Stomach (tissue), 19 donors: Measurements from ENCODE around the gene IKBKG. TPM values are rescaled to one million over a fixed set of nuclear protein-coding genes. Genes with fewer than 3 reads are reported as not detected.
"Not testable (repeated sequence)": the region's sequence is repeated elsewhere in the genome, so short reads cannot be mapped to it uniquely, and the experiment has no call there.

Experiments
- DNase-seq, 2 donors: peaks; one replicate each; pipeline versions ENCODE4 v3.0.0 to v3.0.0-alpha.2; 2013 to 2019
- H3K27ac ChIP-seq, 5 donors: fragments of 200-600 bp in 4 of 5; sonication (generic) in 4 of 5; one replicate each; pipeline ENCODE4 v1.5.1; 2013 to 2019; ENCODE audit warnings: mild to moderate bottlenecking in 1 of 5, moderate library complexity in 1 of 5
- H3K27me3 ChIP-seq, 3 donors: fragments of 200-600 bp; sonication (generic); one replicate each; pipeline ENCODE4 v1.5.1; 2017 to 2019; ENCODE audit warnings: mixed run types in 1 of 3
- H3K36me3 ChIP-seq, 4 donors: fragments of 200-600 bp; sonication (generic); 1 replicate in 3 of 4; 2 replicates in 1 of 4; pipeline ENCODE4 v1.5.1; 2016 to 2019
- H3K4me1 ChIP-seq, 4 donors: fragments of 200-600 bp; sonication (generic); one replicate each; pipeline ENCODE4 v1.5.1; 2016 to 2019
- H3K4me3 ChIP-seq, 4 donors: fragments of 200-600 bp; sonication (generic) in 3 of 4; one replicate each; pipeline ENCODE4 v1.5.1; 2016 to 2019; ENCODE audit warnings: mild to moderate bottlenecking in 1 of 4
- H3K9me3 ChIP-seq, 4 donors: fragments of 200-600 bp; sonication (generic); one replicate each; pipeline ENCODE4 v1.5.1; 2016 to 2019
- CTCF ChIP-seq, 7 experiments: fragments of 450-650 bp in 4 of 7; fragments of 200-600 bp in 3 of 7; sonication (generic) in 3 of 7; IDR thresholded peaks; one replicate each; pipeline ENCODE4 v1.5.1; 2016 to 2019; ENCODE audit warnings: antibody characterized with exemption in 7 of 7, control low read depth in 2 of 7, mild to moderate bottlenecking in 1 of 7
- EP300 ChIP-seq: sonication (generic); formaldehyde crosslinking; IDR thresholded peaks from one replicate; pipeline ENCODE4 v1.6.1; 2017; ENCODE audit warnings: antibody characterized with exemption
- POLR2A ChIP-seq, 4 donors: fragments of 450-650 bp; IDR thresholded peaks; one replicate each; pipeline ENCODE4 v1.6.1; 2016; ENCODE audit warnings: antibody characterized with exemption in 4 of 4, control low read depth in 2 of 4, mild to moderate bottlenecking in 1 of 4, moderate library complexity in 1 of 4
- POLR2AphosphoS5 ChIP-seq, 3 donors: sonication (generic); formaldehyde crosslinking; IDR thresholded peaks; one replicate each; pipeline ENCODE4 v1.6.1; 2016; ENCODE audit warnings: antibody characterized with exemption in 3 of 3
- WGBS, 5 donors: extraction: QIAGEN DNeasy Blood & Tissue Kit in 3 of 5; methylation state at CpG; one replicate each; pipeline versions ENCODE4 v1.1.5 to v1.1.7; 2013 to 2018; 5-methylcytosine and 5-hydroxymethylcytosine counted together
- intact Hi-C: fragments of 100-400 bp; cut with DNase I; formaldehyde crosslinking; loops from one replicate; pipeline ENCODE4 v1.15.1; 2023; ENCODE audit warnings: low total_unique reads
- long read RNA-seq, 10 donors: transcript quantifications; one replicate each; lab custom pipeline, GENCODE V29; 2026
- polyA plus RNA-seq, 3 donors: library from polyadenylated mRNA; stranded (reverse); fragments of 200-250 nt; gene quantifications; one replicate each; pipeline ENCODE4 v1.2.3, GENCODE V29; 2013
- total RNA-seq, 5 donors: library from RNA; depleted of rRNA; stranded (reverse); fragments of >200 nt; gene quantifications; one replicate each; pipeline versions ENCODE4 v1.1.0 to v1.2.3, GENCODE V29; 2014 to 2016
- donor health status: healthy with polysubstance abuse.
- donor health status: Bipolar disorder and iron deficiency.
- donor health status: healthy.

IKBKG gene
- 10 to 100 TPM in 3 of 5 donors, 1 to 10 TPM in 2; 7.6 to 22.6 (median 14.8) TPM for total RNA-seq
- 10 to 100 TPM; 16.8 to 24.3 (median 18.5) TPM for polyA plus RNA-seq
- long read RNA-seq, donor 1 = 0 reads
- long read RNA-seq, donor 2, transcript IKBKG-206 (10 exons, 2,299 nt) = major isoform, 6 of 7 reads
- long read RNA-seq, donor 2, partial matches to known transcripts = 0 of 7 reads
- long read RNA-seq, donor 2, other reads (novel, unspliced or antisense) = 0 of 7 reads
- long read RNA-seq, donor 3, partial matches to known transcripts = 0 of 1 reads
- long read RNA-seq, donor 3, other reads (novel, unspliced or antisense) = 0 of 1 reads
- long read RNA-seq, donor 4, partial matches to known transcripts = 0 of 1 reads
- long read RNA-seq, donor 4, other reads (novel, unspliced or antisense) = 0 of 1 reads
- long read RNA-seq, donor 5, partial matches to known transcripts = 0 of 2 reads
- long read RNA-seq, donor 5, other reads (novel, unspliced or antisense) = 0 of 2 reads
- long read RNA-seq, donor 6, transcript IKBKG-206 (10 exons, 2,299 nt) = major isoform, 10 of 10 reads
- long read RNA-seq, donor 6, partial matches to known transcripts = 0 of 10 reads
- long read RNA-seq, donor 6, other reads (novel, unspliced or antisense) = 0 of 10 reads
- long read RNA-seq, donor 7, partial matches to known transcripts = 0 of 4 reads
- long read RNA-seq, donor 7, other reads (novel, unspliced or antisense) = 0 of 4 reads
- long read RNA-seq, donor 8, partial matches to known transcripts = 0 of 2 reads
- long read RNA-seq, donor 8, other reads (novel, unspliced or antisense) = 0 of 2 reads
- long read RNA-seq, donor 9 = 0 reads
- long read RNA-seq, donor 10 = 0 reads

- H3K27ac ChIP-seq = peak within 1 kb of the TSS; percentile 86 to 94 (median 91)
- WGBS, 5 donors = 1 to 49% (median 4%) methylated on average over 41 to 68 of the region's 69 CpGs
- TF ChIP-seq EP300 (no peak), POLR2AphosphoS5 (IDR thresholded peaks at IDR 0.05) (peak in 2 of 3 donors; percentile 28 to 63)
- DNase-seq = peak; percentile 89 to 96
- peaks cover 0 to 8% (median 3%) of the 10 kb centered on the region in 4 donors for H3K36me3 ChIP-seq
- no peaks in the 10 kb centered on the region for H3K27me3 ChIP-seq
- intact Hi-C loops = no loop called here
- peaks cover 0 to 13% (median 0%) of the 10 kb centered on the region in 4 donors for H3K9me3 ChIP-seq
- H3K4me1 ChIP-seq = peaks cover 11 to 75% (median 44%) of the 10 kb centered on the region in 4 donors
- H3K4me3 ChIP-seq = peak within 1 kb of the TSS; percentile 57 to 65 (median 64)
These were observed at the start of gene IKBKG for GRCh38 chrX:154547245-154548027. Gene IKBKG (plus strand): TSS chrX:154547620. CDS start chrX:154552003, 4,383 bp downstream.

GRCh38 chrX:154501423-154501822, 46.0 kb upstream of the IKBKG start:
- intact Hi-C loops, H3K27me3 ChIP-seq, H3K27ac ChIP-seq, DNase-seq, H3K4me1 ChIP-seq, H3K4me3 ChIP-seq, H3K9me3 ChIP-seq: not testable (repeated sequence)
- peaks cover 0 to 16% (median 15%) of the 10 kb centered on the region in 4 donors for H3K36me3 ChIP-seq
- WGBS, 5 donors = 77 to 90% (median 87%) methylated on average over 7 of the region's 7 CpGs

GRCh38 chrX:154502098-154502497, 45.3 kb upstream of the IKBKG start:
- no peaks in the 10 kb centered on the region for H3K27me3 ChIP-seq
- H3K4me3 ChIP-seq = no peak overlapping the region
- DNase-seq = no peak
- H3K4me1 ChIP-seq = no peaks in the 10 kb centered on the region
- TF ChIP-seq CTCF (IDR thresholded peaks at IDR 0.05) (no peak), POLR2AphosphoS5 (IDR thresholded peaks at IDR 0.05) (no peak), EP300 (no peak), POLR2A (IDR thresholded peaks at IDR 0.05) (no peak)
- 77 to 89% (median 81%) methylated on average over 6 to 8 of the region's 8 CpGs for WGBS, 5 donors
- H3K36me3 ChIP-seq = peaks cover 0 to 23% (median 22%) of the 10 kb centered on the region in 4 donors
- intact Hi-C loops = no loop called here
- no peak overlapping the region for H3K27ac ChIP-seq
- no peaks in the 10 kb centered on the region for H3K9me3 ChIP-seq

GRCh38 chrX:154502989-154503388, 44.4 kb upstream of the IKBKG start:
- TF ChIP-seq CTCF (IDR thresholded peaks at IDR 0.05) (no peak), EP300 (no peak), POLR2A (IDR thresholded peaks at IDR 0.05) (no peak), POLR2AphosphoS5 (IDR thresholded peaks at IDR 0.05) (no peak)
- H3K9me3 ChIP-seq = no peaks in the 10 kb centered on the region
- 83 to 91% (median 87%) methylated on average over 3 of the region's 3 CpGs for WGBS, 5 donors
- H3K4me3 ChIP-seq = no peak overlapping the region
- no peak overlapping the region for H3K27ac ChIP-seq
- no peak for DNase-seq
- H3K36me3 ChIP-seq = peaks cover 0 to 32% (median 31%) of the 10 kb centered on the region in 4 donors
- no peaks in the 10 kb centered on the region for H3K4me1 ChIP-seq
- intact Hi-C loops = no loop called here
- no peaks in the 10 kb centered on the region for H3K27me3 ChIP-seq

GRCh38 chrX:154505734-154506133, 41.7 kb upstream of the IKBKG start:
- Histone ChIP-seq H3K4me3 (no peak overlapping the region), H3K4me1 (no peaks in the 10 kb centered on the region), H3K27me3 (no peaks in the 10 kb centered on the region), H3K9me3 (peaks cover 0 to 15% (median 5%) of the 10 kb centered on the region in 4 donors), H3K27ac (no peak overlapping the region), H3K36me3 (peaks cover 0 to 56% (median 47%) of the 10 kb centered on the region in 4 donors)
- WGBS, 5 donors = 73 to 91% (median 83%) methylated on average over 9 to 12 of the region's 12 CpGs
- intact Hi-C loops = no loop called here
- no peak for TF ChIP-seq EP300
- TF ChIP-seq CTCF (IDR thresholded peaks at IDR 0.05) = no peak
- no peak for DNase-seq
